DND-41 (cell line): Measurements from ENCODE around the gene ZCCHC24.

Experiments
- EZH2 ChIP-seq: IDR thresholded peaks from 3 replicates; pipeline ENCODE4 v1.6.1; 2012; ENCODE audit warnings: borderline replicate concordance, low read depth, mild to moderate bottlenecking, moderate library complexity, low read length, inconsistent platforms; ENCODE audit not compliant: severe bottlenecking
- TF ChIP-seq, protein P1 (sequence below): IDR thresholded peaks from 2 replicates; pipeline ENCODE4 v1.5.1; 2012; ENCODE audit warnings: borderline replicate concordance, low read length, moderate library complexity, mild to moderate bottlenecking; ENCODE audit not compliant: poor library complexity, severe bottlenecking; ENCODE audit errors: extremely low read depth

DNA sequence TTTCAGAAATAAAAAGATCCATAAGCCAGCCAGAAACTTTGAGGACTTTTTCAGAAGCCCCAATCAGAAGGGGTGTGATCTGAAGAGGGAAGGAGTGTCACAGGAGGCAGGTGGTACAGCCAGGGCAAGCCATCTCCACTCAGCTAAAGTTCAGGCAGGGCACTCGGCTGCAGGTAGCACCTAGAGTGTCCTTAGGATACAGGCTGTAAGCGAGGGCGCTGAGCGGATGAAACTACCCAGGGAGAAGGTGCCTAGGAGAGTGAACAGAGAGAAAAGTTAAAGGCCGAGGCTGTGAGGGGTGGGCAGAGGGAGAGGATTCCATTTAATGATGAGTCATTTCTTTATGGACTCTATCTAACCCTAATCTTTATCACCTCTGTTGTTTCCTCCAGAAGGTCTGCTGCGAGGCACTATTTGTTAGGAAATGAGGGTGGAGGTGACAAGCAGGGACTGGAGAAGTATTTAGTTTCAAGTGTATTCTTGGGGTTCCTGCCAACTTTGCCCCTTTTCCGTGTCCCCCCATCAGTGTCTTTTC, 29.8 kb upstream of the ZCCHC24 start:
- TF ChIP-seq, protein P1, sequence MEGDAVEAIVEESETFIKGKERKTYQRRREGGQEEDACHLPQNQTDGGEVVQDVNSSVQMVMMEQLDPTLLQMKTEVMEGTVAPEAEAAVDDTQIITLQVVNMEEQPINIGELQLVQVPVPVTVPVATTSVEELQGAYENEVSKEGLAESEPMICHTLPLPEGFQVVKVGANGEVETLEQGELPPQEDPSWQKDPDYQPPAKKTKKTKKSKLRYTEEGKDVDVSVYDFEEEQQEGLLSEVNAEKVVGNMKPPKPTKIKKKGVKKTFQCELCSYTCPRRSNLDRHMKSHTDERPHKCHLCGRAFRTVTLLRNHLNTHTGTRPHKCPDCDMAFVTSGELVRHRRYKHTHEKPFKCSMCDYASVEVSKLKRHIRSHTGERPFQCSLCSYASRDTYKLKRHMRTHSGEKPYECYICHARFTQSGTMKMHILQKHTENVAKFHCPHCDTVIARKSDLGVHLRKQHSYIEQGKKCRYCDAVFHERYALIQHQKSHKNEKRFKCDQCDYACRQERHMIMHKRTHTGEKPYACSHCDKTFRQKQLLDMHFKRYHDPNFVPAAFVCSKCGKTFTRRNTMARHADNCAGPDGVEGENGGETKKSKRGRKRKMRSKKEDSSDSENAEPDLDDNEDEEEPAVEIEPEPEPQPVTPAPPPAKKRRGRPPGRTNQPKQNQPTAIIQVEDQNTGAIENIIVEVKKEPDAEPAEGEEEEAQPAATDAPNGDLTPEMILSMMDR = no peak
- TF ChIP-seq EZH2 = no peak
